IMR-90 (cell line): ENCODE results near the gene ANKRD35. TPM values are rescaled to one million over a fixed set of nuclear protein-coding genes. Genes with fewer than 3 reads are reported as not detected.

ENCODE experiments used
- ATAC-seq: fragments of 200-7000 bp; cut with Tn5 transposase; 2 replicates; pipeline ENCODE4 v1.9.1; 2020; ENCODE audit warnings: low read depth, mild to moderate bottlenecking, moderate library complexity
- BruUV-seq: library from RNA; stranded (reverse); fragments of 400-500 nt; replicated peaks from 2 replicates; lab custom pipeline; 2021; lab: Mats Ljungman, UMichigan
- CTCF ChIA-PET: fragments of 300-600 bp; formaldehyde crosslinking; extraction: SDS; loops from one replicate; lab custom pipeline; 2021; ENCODE audit warnings: antibody characterized with exemption; lab: Yijun Ruan, JAX
- POLR2A ChIA-PET: fragments of 300-600 bp; sonication (Branson Sonifier 250); formaldehyde crosslinking; loops from one replicate; lab custom pipeline; 2022; ENCODE audit warnings: antibody characterized with exemption; ENCODE audit not compliant: unreplicated experiment; lab: Charles Lee
- DNase-seq: peaks from one replicate; pipeline ENCODE4 v3.0.0; 2013
- H2AFZ ChIP-seq: replicated peaks from 2 replicates; pipeline ENCODE3; 2013; ENCODE audit warnings: low read length, mild to moderate bottlenecking; ENCODE audit not compliant: poor library complexity
- H2AK5ac ChIP-seq: 2 replicates; pipeline ENCODE4 v1.6.1; 2013; ENCODE audit warnings: low read depth, low read length, inconsistent platforms
- H2AK9ac ChIP-seq: replicated peaks from 2 replicates; pipeline ENCODE3; 2013; ENCODE audit warnings: mild to moderate bottlenecking, low read depth, low read length, moderate library complexity; ENCODE audit not compliant: poor library complexity
- H2BK120ac ChIP-seq: 2 replicates; pipeline ENCODE4 v1.6.1; 2013; ENCODE audit warnings: low read depth, low read length, inconsistent platforms
- H2BK15ac ChIP-seq: 3 replicates; pipeline ENCODE4 v1.6.1; 2013; ENCODE audit warnings: low read depth, low read length, inconsistent platforms
- H2BK20ac ChIP-seq: 2 replicates; pipeline ENCODE4 v1.6.1; 2013; ENCODE audit warnings: low read depth, mild to moderate bottlenecking, inconsistent platforms, low read length, moderate library complexity
- H2BK5ac ChIP-seq: 2 replicates; pipeline ENCODE4 v1.6.1; 2013; ENCODE audit warnings: mild to moderate bottlenecking, low read depth, low read length, inconsistent platforms; ENCODE audit not compliant: poor library complexity, severe bottlenecking
- H3K14ac ChIP-seq: replicated peaks from 2 replicates; pipeline ENCODE4 v1.6.1; 2013; ENCODE audit warnings: low read depth, low read length, inconsistent platforms
- H3K18ac ChIP-seq: 2 replicates; pipeline ENCODE4 v1.6.1; 2013; ENCODE audit warnings: low read depth, low read length, control low read depth
- H3K23ac ChIP-seq: 2 replicates; pipeline ENCODE4 v1.6.1; 2013; ENCODE audit warnings: low read depth, low read length, inconsistent platforms
- H3K27ac ChIP-seq: 2 replicates; pipeline ENCODE4 v1.5.1; 2013; ENCODE audit warnings: mild to moderate bottlenecking, control low read depth, low read length; ENCODE audit not compliant: insufficient read depth
- H3K27me3 ChIP-seq: 2 replicates; pipeline ENCODE4 v1.6.1; 2013; ENCODE audit warnings: low read length; ENCODE audit not compliant: control insufficient read depth, insufficient read depth
- H3K36me3 ChIP-seq: 2 replicates; pipeline ENCODE4 v1.6.1; 2013; ENCODE audit warnings: low read length, mixed read lengths; ENCODE audit not compliant: control insufficient read depth, insufficient read depth
- H3K4ac ChIP-seq: 2 replicates; pipeline ENCODE4 v1.6.1; 2013; ENCODE audit warnings: low read depth, low read length, inconsistent platforms
- H3K4me1 ChIP-seq: 2 replicates; pipeline ENCODE4 v1.6.1; 2013; ENCODE audit warnings: low read length, mixed read lengths; ENCODE audit not compliant: control insufficient read depth, insufficient read depth
- H3K4me2 ChIP-seq: 2 replicates; pipeline ENCODE4 v1.6.1; 2013; ENCODE audit warnings: low read depth, mild to moderate bottlenecking, control low read depth, low read length, moderate library complexity
- H3K4me3 ChIP-seq: 2 replicates; pipeline ENCODE4 v1.5.1; 2013; ENCODE audit warnings: low read depth, mild to moderate bottlenecking, control low read depth, low read length, moderate library complexity; ENCODE audit not compliant: insufficient read depth
- H3K56ac ChIP-seq: 2 replicates; pipeline ENCODE4 v1.6.1; 2013; ENCODE audit warnings: low read length, inconsistent platforms; ENCODE audit not compliant: insufficient read depth; ENCODE audit errors: extremely low read depth
- H3K79me1 ChIP-seq, 2 experiments: 2 replicates each; pipeline ENCODE4 v1.6.1; 2013; ENCODE audit warnings: low read length in 2 of 2, inconsistent platforms in 1 of 2, low read depth in 1 of 2
- H3K9ac ChIP-seq: 2 replicates; pipeline ENCODE4 v1.6.1; 2013; ENCODE audit warnings: low read depth, low read length, control low read depth
- H3K9me1 ChIP-seq: 2 replicates; pipeline ENCODE4 v1.6.1; 2013; ENCODE audit warnings: low read length, inconsistent platforms; ENCODE audit not compliant: insufficient read depth
- H3K9me3 ChIP-seq: 2 replicates; pipeline ENCODE4 v1.6.1; 2013; ENCODE audit warnings: low read length; ENCODE audit not compliant: control insufficient read depth, insufficient read depth
- H4K20me1 ChIP-seq: 2 replicates; pipeline ENCODE4 v1.6.1; 2013; ENCODE audit warnings: low read length, inconsistent platforms; ENCODE audit not compliant: insufficient read depth
- H4K5ac ChIP-seq: 2 replicates; pipeline ENCODE4 v1.6.1; 2013; ENCODE audit warnings: mild to moderate bottlenecking, low read depth, low read length, control low read depth
- H4K8ac ChIP-seq, 2 experiments: 2 replicates each; pipeline ENCODE4 v1.6.1; 2013; ENCODE audit warnings: low read depth in 2 of 2, low read length in 2 of 2, control low read depth in 1 of 2, inconsistent platforms in 1 of 2
- H4K91ac ChIP-seq: 2 replicates; pipeline ENCODE4 v1.6.1; 2013; ENCODE audit warnings: low read depth, low read length, inconsistent platforms; ENCODE audit not compliant: insufficient read depth
- MAZ ChIP-seq: IDR thresholded peaks from 2 replicates; pipeline ENCODE4 v1.6.1; 2012; ENCODE audit warnings: low read depth, mild to moderate bottlenecking, low read length, improper control_type of control experiment, moderate library complexity, borderline replicate concordance
- MXI1 ChIP-seq: IDR thresholded peaks from 2 replicates; pipeline ENCODE4 v1.6.1; 2012; ENCODE audit warnings: low read depth, mild to moderate bottlenecking, low read length, moderate library complexity, borderline replicate concordance
- RCOR1 ChIP-seq: IDR thresholded peaks from 2 replicates; pipeline ENCODE4 v1.6.1; 2012; ENCODE audit warnings: mild to moderate bottlenecking, low read length, improper control_type of control experiment; ENCODE audit not compliant: insufficient replicate concordance
- WGBS, 2 experiments: methylation state at CpG; one replicate each; pipeline versions ENCODE4 v1.1.5 to v1.1.7; 2013; ENCODE audit warnings: missing lambda C conversion rate in 2 of 2; ENCODE audit not compliant: insufficient read length in 1 of 2; ENCODE audit errors: extremely low coverage in 2 of 2; 5-methylcytosine and 5-hydroxymethylcytosine counted together
- dilution Hi-C: fragments of 300-500 bp; cut with HindIII; formaldehyde crosslinking; loops from one replicate; pipeline ENCODE4 v1.14.3; 2018; ENCODE audit warnings: low sequenced_read_pairs; ENCODE audit not compliant: unreplicated experiment
- in situ Hi-C: fragments of 300-500 bp; cut with MboI; formaldehyde crosslinking; loops from 3 replicates; pipeline ENCODE4 v1.14.3; 2019; ENCODE audit warnings: low sequenced_read_pairs, inconsistent platforms, mixed read lengths
- intact Hi-C: fragments of 100-400 bp; cut with micrococcal nuclease; formaldehyde crosslinking; loops from 2 replicates; pipeline ENCODE4 v1.10.0; 2022
- polyA plus RNA-seq, 3 experiments: library from polyadenylated mRNA; depleted of rRNA; stranded (reverse); fragments of >200 nt; gene quantifications; 2 replicates each; pipeline ENCODE4 v1.2.3, GENCODE V29; 2012; ENCODE audit warnings: low replicate concordance in 1 of 3
- total RNA-seq: library from RNA; depleted of rRNA; stranded (reverse); fragments of >200 nt; gene quantifications from 2 replicates; pipeline ENCODE4 v1.2.3, GENCODE V29; 2012
- TF ChIP-seq, protein P1 (sequence below): fragments of 150-350 bp; IDR thresholded peaks from 2 replicates; pipeline ENCODE4 v1.6.1; 2016; ENCODE audit warnings: low read depth, mild to moderate bottlenecking, low read length, moderate library complexity, borderline replicate concordance

Gene ANKRD35
- total and polyA plus RNA-seq, 2 of the 4 experiments (the other 2 are of a cell fraction) = 0.90 to 2.4 TPM

DNA sequence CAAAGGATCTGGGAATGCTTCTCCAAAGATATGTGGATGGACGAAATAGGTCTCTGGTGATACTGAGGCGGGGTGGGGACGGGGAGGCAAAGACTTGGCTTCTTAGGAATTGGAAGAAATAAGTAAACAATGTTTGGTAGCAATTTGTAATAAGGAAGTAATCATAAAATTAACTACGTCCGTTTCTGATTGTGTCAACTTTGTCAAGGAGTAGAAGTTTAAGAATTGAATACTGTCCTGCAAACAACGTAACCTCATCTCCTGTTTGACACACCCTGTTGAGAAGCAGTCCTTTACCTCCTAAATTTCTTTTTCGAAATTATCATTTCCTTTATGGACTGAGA lies 61.2 kb downstream of the ANKRD35 start:
- intact Hi-C loops = loop anchor here (10.0 kb wide), 1 partner anchor 100 kb away; no protein-coding TSS in a partner anchor
- 0 out of 2 replicates have a peak, but pooled peaks cover 2% of the 10 kb centered on the region for H3K4me1 ChIP-seq
- H2BK15ac ChIP-seq = peak overlapping the region; percentile 58; the same call in 1 of the 3 replicates
- DNase-seq (no peak), ATAC-seq (no peak)
- TF ChIP-seq RCOR1 (no peak), MXI1 (no peak), MAZ (no peak)
- TF ChIP-seq, protein P1, sequence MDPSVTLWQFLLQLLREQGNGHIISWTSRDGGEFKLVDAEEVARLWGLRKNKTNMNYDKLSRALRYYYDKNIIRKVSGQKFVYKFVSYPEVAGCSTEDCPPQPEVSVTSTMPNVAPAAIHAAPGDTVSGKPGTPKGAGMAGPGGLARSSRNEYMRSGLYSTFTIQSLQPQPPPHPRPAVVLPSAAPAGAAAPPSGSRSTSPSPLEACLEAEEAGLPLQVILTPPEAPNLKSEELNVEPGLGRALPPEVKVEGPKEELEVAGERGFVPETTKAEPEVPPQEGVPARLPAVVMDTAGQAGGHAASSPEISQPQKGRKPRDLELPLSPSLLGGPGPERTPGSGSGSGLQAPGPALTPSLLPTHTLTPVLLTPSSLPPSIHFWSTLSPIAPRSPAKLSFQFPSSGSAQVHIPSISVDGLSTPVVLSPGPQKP = no peak
- dilution Hi-C loops = no loop called here
- H3K27ac ChIP-seq = peak overlapping the region; percentile 91
- peaks cover 6% of the 10 kb centered on the region for H3K9me1 ChIP-seq
- peak overlapping the region; percentile 72; the same call in 1 of the 2 replicates for H2BK20ac ChIP-seq
- POLR2A ChIA-PET = interaction anchor here (0.6 kb wide), 1 partner anchor 40 kb away, joined by 6 read pairs; no protein-coding TSS in a partner anchor
- H2AFZ ChIP-seq = peak overlapping the region; percentile 98
- H3K36me3 ChIP-seq = peaks cover 18% of the 10 kb centered on the region
- in situ Hi-C loops = no loop called here
- no peaks in the 10 kb centered on the region for H4K20me1 ChIP-seq
- CTCF ChIA-PET = interaction anchor here (0.6 to 0.9 kb wide), 2 partner anchors 67 to 104 kb away, joined by 3 read pairs; no protein-coding TSS in a partner anchor
- peak overlapping the region; percentile 91 for H3K9ac ChIP-seq
- H2BK5ac ChIP-seq = peak overlapping the region; percentile 90
- WGBS, 2 experiments = no CpG with 5 or more reads among the region's 7 CpGs
- H2BK120ac ChIP-seq = peak overlapping the region; percentile 88
- H3K79me1 ChIP-seq = peaks cover 27 to 49% of the 10 kb centered on the region in 2 experiments
- peak overlapping the region; percentile 3 for H3K18ac ChIP-seq
- peak overlapping the region; percentile 96 for H2AK9ac ChIP-seq
- H4K5ac ChIP-seq = peak overlapping the region; percentile 78
- H4K8ac ChIP-seq = peak overlapping the region; percentile 76 to 94
- H3K23ac ChIP-seq = peak overlapping the region; percentile 98
- peak overlapping the region; percentile 96 for H3K14ac ChIP-seq
- peak overlapping the region; percentile 53 for H3K4me3 ChIP-seq
- peak overlapping the region; percentile 90 for H3K4ac ChIP-seq
- peak overlapping the region; percentile 73 for H2AK5ac ChIP-seq
- peak overlapping the region; percentile 96 for H4K91ac ChIP-seq
- H3K27me3 ChIP-seq = no peaks in the 10 kb centered on the region
- H3K56ac ChIP-seq = peak overlapping the region; percentile 94
- no peaks in the 10 kb centered on the region for H3K9me3 ChIP-seq
- TSS peak; percentile 59 for BruUV-seq
- H3K4me2 ChIP-seq = peak overlapping the region; percentile 75
